GM12878 (cell line): Measurements from ENCODE around the gene DCDC2. TPM values are rescaled to one million over a fixed set of nuclear protein-coding genes. Genes with fewer than 3 reads are reported as not detected.

Experiments
- CEBPB ChIP-seq, 2 experiments: fragments of 150-350 bp in 1 of 2; IDR thresholded peaks; 2 replicates each; pipeline ENCODE4 v1.6.1; 2012 to 2014; ENCODE audit warnings: low read depth in 2 of 2, low read length in 2 of 2, borderline replicate concordance in 1 of 2, inconsistent platforms in 1 of 2
- HDGF ChIP-seq: fragments of 450-650 bp; IDR thresholded peaks from 2 replicates; pipeline ENCODE4 v1.6.1; 2016; ENCODE audit warnings: antibody characterized with exemption
- NFXL1 ChIP-seq: fragments of 450-650 bp; IDR thresholded peaks from 2 replicates; pipeline ENCODE4 v1.6.1; 2017; ENCODE audit warnings: antibody characterized with exemption, mild to moderate bottlenecking, borderline replicate concordance
- REST ChIP-seq: IDR thresholded peaks from 2 replicates; pipeline ENCODE4 v1.6.1; 2012; ENCODE audit warnings: mild to moderate bottlenecking, low read depth, low read length
- SP1 ChIP-seq: IDR thresholded peaks from one replicate; pipeline ENCODE4 v1.6.1; 2011; ENCODE audit warnings: low read depth, low read length
- ZNF592 ChIP-seq: fragments of 450-650 bp; IDR thresholded peaks from 2 replicates; pipeline ENCODE4 v1.6.1; 2017; ENCODE audit warnings: mild to moderate bottlenecking, moderate library complexity
- polyA plus RNA-seq, 11 experiments: library from polyadenylated mRNA; depleted of rRNA in 4 of 11; unstranded in 6 of 11; stranded (reverse) in 5 of 11; fragments of >200 nt; fragmentation: Nextera tagmentation in 4 of 11; fragmentation: Illumina TruSeq in 1 of 11; extraction: Ambion mirVana in 4 of 11; extraction: Trizol in 1 of 11; gene quantifications; 1 replicate in 1 of 11; 2 replicates in 10 of 11; pipeline versions ENCODE4 v1.2.1 to v1.2.3, GENCODE V29; 2011 to 2016; ENCODE audit warnings: inconsistent platforms in 2 of 11, missing spikeins in 2 of 11, low read depth in 1 of 11
- total RNA-seq, 4 experiments: library from RNA; depleted of rRNA in 3 of 4; stranded (reverse); fragments of >200 nt in 3 of 4; fragmentation: Illumina TruSeq in 1 of 4; extraction: Trizol in 1 of 4; gene quantifications; 2 replicates each; pipeline versions ENCODE4 v1.2.1 to v1.2.3, GENCODE V29; 2013 to 2021

Gene DCDC2
- total and polyA plus RNA-seq, 10 of the 15 experiments (the other 5 are each of a cell fraction or from before 2014, with no cell fraction given): under 0.01 to 0.03 TPM; not detected in 8

GRCh38 chr6:24272553-24272952 lies 85.3 kb downstream of the DCDC2 start (continued):
- TF ChIP-seq ZNF592: no peak
- TF ChIP-seq CEBPB (IDR thresholded peaks at IDR 0.05; ENCODE audit: borderline replicate concordance in 1 of 2, low read depth in 2 of 2, low read length in 2 of 2): no peak
- TF ChIP-seq SP1: no peak
- TF ChIP-seq REST: no peak
- TF ChIP-seq NFXL1: no peak
- no peak for TF ChIP-seq HDGF
